ENCODE results near the gene PLD6.
"Not testable (repeated sequence)": the region's sequence is repeated elsewhere in the genome, so short reads cannot be mapped to it uniquely, and the experiment has no call there.

Gene PLD6

DNA sequence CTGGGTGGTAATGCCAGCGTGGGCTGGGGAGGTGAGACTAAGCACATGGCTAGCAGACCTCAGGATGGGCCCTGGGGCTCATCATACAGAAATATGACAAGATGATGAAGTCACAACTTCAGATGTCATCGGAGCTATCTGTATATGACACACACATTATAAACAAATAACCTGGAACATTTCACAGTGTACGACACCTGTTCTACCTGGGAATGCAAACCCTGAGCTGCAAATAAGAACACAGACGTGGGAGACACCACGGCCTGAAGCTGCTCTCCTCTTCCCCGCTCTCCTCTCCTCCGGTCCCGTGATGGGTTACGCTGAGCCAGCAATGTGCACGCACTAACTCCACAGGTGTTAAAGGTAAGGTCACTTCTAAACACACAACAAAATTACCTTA lies 4.9 kb downstream of the PLD6 start:
- no peak for DNase-seq (ENCODE audit: low read depth in 2 of 2)

DNA sequence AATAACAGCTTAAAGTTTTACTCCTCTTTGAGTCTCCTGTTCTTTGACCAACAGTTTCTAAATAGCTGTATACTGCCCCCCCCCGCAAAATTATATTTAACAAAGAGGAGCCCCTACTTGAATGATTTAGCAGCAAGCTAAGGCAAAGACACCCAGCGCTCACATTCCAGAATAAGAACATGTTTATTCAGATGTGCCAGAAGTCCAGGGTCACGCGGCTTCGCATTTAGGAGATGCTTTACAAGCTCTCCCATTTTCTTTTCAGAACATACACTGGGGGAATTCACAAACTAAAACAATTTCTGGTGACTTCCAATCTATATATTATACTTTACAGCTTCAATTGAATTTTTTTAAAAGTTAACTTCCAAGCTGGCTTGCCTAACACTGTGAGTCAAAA lies 5.3 kb downstream of the PLD6 start:
- no peak for DNase-seq (ENCODE audit: low read depth in 2 of 2)

DNA sequence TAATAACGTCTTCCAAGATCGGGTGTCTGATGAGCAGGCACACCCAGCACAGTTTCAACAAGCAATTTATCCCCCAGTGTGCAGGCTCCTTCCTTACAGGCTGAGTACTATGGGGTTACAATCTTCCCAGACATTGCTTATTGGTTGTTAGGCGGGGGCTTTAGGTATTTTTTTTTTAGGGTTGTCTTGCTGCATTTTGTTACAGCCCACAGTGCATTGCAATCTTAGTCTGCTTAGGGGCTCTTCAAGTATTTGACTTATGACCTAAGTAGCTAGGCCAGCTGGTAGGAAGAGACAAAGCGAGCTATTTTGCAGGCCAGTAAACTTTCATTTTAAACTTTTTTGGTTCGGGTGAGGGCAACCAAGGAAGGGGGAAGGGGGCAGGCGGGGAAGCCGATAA lies 5.8 kb downstream of the PLD6 start:
- DNase-seq (ENCODE audit: low read depth in 2 of 2) = no peak

DNA sequence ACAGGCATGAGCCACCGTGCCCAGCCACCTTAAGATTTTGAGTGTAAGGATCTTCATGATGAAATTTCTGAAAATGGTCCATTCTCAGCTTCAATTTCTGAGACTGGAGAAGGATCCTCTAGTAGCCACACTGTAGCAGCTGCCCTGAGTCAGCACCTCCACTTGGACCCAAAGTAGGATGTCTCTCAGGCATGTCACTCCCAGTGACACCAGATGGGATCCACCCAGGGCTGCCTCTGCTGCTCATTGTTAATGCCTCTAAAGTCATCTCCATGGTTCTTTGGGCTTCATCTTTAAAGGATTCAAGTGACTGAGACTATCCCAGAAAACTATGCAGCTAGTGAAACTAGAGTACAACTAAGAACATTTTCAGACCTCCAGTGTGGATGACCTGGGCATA lies 7.9 kb downstream of the PLD6 start:
- no peak for DNase-seq (ENCODE audit: low read depth in 2 of 2)

DNA sequence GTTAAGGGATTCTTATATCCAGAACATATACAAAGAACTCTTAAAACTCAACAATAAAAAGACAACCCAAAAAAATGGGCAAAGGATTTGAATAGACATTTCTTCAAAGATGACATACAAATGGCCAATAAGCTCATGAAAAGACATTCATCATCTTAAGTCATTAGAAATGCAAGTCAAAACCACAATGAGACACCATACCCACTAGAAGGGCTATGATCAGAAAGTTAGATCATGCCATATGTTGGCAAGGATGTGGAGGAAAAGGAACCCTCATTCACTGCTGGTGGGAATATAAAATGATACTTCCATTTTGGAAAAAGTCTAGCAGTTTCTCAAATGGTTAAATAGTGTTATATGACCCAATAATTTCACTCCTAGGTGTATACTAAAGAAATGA lies 9.4 kb downstream of the PLD6 start:
- DNase-seq (ENCODE audit: low read depth in 2 of 2) = no peak

DNA sequence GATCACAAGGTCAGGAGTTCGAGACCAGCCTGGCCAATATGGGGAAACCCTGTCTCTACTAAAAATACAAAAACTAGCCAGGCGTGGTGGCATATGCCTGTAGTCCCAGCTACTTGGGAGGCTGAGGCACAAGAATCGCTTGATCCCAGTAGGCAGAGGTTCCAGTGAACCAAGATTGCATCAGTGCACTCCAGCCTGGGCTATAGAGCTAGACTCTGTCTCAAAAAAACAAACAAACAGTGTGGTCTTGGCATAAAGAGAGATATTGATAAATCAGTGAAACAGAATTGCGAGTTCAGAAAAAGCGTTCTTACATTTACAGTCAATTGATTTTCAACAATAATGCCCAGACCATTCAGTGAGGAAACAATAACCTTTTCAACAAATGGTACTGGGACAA lies 10.7 kb downstream of the PLD6 start:
- not testable (repeated sequence) for DNase-seq (ENCODE audit: low read depth in 2 of 2)

DNA sequence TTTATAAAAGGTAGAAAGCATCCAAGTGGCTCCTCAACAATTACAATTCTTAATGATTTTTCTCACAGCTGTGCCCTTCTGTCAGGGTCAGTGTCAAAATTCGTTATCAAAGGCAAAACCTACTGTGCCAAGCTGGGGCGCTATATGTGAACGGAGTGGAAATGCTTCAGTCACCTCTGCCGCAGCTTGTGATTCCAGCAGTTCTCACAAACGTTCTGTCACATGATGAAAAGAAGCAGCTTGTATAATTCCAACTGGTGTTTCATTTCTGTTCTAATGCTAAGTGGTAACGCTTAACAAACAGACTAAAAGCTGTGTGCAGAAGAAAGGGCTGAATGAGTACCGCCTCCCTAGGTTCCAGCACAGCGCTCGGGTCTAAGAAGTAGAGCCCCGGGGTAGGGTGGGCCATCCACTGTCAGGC lies 14.2 kb downstream of the PLD6 start:
- no peak for DNase-seq (ENCODE audit: low read depth in 2 of 2)

DNA sequence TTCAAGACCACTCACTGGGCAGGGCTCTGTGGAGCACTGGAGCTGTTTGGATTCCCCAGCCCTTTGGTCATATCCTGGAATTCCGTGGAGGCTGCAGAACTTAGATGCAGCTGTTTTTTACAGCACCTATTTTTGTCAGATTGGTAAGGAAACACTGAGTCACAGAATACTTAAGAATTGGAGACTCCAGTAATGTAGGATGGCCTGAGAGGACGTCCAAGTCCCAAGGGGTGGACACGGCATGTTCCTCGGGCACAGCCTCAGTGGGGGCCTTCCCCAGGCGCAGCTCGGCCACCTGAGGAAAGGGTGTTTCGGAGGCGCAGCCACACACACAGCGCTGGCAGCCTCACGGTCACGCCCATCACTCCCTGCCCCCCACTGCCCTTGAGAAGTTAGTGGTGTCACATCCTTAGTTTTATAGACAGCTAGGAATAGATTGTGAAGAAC lies 14.8 kb downstream of the PLD6 start:
- DNase-seq (ENCODE audit: low read depth in 2 of 2) = no peak

DNA sequence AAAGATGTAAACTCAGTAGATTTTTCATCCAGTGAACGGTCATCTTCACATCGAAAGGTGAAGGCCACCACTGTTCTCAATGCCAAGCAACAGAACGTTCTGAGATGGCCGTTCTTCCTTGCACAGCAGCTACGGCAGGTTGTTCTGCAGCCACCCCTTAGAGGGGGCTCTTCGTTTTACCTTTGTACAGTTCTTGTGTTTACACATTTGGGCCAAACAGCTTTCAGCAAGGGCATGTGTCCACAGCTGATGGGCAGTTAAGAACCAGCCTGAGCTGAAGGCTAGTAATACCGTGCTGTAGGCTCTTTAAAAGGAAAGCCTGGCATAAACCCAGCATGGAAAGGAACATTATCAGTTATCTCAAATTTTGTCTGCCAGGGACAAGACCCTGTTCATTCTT lies 15.9 kb downstream of the PLD6 start:
- no peak for DNase-seq (ENCODE audit: low read depth in 2 of 2)

DNA sequence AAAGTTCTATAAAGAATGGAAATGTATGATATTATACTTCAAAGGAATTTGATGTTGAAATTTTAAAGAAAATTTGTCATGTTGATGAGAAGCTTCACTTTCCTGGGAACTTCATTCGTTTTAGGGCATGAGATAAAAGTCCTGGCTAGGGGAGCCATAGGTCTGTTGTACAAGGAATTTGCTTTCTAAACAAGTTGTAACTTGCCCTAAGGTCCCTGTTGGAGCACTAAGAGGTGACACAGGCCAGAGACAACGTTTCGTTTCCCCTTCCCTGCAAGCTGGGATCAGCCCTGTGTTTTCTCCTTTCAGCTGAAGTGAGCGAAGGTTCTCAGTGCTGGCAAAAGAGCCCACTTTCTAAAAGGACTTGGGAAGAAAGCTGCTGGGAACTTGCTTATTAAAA lies 16.6 kb downstream of the PLD6 start:
- DNase-seq (ENCODE audit: low read depth in 2 of 2) = no peak

DNA sequence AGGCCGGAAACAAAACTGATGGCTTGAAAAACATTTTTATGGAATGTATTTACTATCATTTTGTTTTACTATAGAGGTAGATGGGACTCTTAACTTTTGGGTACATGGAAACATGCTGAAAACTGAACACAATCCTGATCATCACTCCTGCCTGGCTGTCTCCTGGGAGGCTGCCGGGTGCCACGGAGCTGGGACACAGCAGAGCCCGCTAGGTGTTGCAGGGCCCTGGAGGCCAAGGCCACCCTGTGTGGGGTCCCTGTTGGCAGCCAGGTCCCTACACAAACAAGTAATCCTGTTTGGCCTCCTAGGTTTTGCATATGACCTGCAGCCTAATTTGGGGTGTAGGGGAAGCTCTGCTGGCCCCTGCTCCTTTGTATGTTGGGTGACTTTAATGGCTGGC lies 17.5 kb downstream of the PLD6 start:
- DNase-seq (ENCODE audit: low read depth in 2 of 2) = no peak

DNA sequence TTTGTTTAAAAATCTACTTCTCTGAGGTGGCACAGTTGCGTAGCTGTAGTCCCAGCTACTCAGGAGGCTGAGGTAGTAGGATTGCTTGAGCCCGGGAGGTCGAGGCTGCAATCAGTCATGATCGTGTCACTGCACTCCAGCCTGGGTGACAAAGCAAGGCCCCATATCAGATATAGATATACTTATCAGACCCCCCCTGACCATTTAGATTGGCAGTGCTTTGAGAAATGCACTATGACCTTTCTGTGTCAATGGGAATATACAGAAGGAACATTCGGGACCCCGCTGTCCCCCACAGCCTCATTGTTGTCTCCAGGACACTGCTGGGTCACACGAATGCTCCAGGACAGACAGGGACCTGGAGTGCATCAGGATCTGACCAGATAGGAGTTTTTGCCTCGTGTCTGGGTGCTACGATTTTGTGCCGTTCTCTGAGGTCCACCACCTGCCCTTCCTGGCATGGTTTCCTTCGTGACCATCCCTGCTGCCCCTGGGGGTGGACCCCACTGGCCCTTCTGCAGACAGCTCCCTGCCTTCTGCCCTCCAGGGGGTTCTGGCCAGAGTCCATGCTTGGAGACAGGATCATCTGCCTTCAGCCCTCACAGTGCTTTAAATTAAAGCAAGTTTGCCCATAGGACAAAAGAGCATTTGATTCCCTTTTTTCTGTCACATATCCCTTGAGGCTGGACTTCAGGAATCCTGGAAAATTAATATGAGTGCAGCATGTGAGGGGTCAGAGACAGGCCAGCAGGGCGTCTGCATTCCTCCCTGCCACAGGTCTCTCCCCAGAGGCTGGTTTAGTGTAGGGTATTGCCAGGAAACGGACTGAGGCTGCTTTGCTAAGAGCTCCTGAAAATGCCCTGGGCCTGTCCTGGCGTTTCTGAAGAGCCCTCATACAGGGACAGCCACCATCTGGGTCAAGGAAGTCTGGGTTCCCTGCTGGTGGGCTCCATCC lies 19.3 kb downstream of the PLD6 start:
- DNase-seq (ENCODE audit: low read depth in 2 of 2) = no peak

DNA sequence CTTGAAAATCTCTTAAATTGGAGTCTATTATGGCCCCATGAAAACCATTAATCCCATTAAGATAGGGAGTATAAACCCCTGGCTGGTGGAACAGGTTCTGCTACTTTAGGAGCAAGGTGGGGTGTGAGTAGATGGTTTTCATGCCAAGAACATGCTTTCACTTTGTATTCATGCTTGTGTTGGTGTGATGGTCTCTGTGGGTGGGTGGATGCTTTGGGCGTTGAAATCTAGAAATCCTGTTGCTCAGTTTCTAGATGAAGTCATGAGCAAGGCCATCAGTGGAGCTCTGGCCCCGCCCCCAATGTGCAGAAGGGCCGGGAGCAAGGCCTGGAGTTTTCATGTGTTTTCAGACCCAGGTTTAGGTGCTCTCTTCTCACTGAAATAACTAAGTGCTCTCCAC lies 20.1 kb downstream of the PLD6 start:
- peak; percentile 36 to 60 for DNase-seq (ENCODE audit: low read depth in 2 of 2)

DNA sequence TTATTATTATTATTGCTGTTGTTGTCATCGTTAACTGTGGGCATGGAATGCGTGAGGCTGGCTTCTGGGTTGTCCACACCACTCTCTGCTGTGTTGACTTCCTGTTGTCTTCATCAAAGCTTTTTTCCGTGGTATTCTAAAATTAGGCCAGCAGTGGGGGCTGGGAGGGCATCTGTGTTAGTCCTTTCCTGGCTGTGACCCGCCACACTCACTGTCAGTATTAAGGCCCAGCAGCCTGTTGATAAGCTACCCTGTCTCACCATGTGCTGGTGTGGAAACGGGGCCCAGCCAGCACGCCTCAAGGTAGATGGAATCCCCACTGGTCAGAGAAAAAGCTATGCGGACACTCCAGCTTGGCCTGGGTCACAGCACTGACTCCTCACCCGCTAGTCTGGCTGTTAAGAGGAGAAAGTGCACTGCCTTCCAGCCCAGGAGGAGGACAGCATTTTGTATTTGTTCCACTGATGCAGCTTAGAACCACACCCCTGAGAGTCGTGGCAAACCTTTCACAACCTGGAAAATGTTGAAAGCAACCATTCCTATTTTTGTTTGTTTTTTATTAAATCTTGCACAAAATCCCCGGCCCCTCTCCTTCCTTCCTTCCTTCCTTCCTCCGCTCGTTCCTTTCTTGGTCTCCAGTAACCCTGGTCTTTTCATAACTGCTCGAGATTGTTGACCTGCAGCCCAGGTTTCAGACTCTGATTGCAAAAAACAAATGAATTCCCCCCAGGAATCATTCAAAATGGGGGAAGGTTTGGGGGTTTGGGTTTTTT lies 21.0 kb downstream of the PLD6 start:
- DNase-seq (ENCODE audit: low read depth in 2 of 2) = not testable (repeated sequence)

DNA sequence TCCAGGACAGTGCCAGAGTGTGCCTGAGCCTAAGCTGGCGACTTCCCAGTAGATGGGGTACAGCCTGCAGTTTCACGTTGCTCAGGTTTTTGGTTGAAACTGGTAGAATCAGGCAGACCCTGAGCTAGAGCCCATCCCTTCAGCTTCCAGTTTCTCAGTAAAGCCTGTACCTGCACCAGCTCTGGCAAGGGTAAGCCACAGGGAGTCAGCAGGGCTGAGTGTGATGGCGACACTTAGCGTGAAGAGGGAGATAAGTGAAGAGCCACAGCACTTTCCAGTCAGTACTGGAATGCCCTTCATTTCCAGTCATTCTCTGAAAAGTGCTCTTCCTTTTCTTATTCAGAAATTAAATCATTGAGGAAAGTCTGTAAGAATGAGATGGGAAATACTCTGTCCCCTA lies 22.4 kb downstream of the PLD6 start:
- DNase-seq (ENCODE audit: low read depth in 2 of 2) = no peak

DNA sequence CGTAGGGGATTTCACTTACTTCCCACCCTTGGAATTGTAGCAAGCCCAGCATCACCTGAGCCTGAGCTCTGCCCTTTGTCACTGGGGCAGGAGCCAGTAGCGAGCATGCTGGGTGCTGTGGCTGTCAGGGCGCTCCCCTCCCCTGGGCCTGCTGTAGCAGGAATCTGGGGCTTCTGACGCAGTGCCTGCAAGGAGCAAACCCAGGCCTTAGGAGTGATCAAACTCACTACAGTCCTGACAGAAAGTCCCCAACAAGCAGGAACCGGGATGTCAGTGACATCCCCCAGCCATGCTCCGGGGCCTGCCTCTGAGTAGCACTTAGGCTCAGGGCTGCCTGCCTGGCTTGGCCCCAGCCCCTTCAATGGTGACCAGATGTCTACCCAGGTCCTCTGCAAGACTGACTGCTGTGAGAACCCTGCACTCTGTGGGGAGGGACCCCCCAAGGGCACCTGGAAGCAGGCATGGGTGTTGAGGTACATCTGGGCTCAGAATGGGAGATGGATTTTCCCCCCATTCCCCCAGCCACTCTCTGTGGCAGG lies 23.5 kb downstream of the PLD6 start:
- no peak for DNase-seq (ENCODE audit: low read depth in 2 of 2)

DNA sequence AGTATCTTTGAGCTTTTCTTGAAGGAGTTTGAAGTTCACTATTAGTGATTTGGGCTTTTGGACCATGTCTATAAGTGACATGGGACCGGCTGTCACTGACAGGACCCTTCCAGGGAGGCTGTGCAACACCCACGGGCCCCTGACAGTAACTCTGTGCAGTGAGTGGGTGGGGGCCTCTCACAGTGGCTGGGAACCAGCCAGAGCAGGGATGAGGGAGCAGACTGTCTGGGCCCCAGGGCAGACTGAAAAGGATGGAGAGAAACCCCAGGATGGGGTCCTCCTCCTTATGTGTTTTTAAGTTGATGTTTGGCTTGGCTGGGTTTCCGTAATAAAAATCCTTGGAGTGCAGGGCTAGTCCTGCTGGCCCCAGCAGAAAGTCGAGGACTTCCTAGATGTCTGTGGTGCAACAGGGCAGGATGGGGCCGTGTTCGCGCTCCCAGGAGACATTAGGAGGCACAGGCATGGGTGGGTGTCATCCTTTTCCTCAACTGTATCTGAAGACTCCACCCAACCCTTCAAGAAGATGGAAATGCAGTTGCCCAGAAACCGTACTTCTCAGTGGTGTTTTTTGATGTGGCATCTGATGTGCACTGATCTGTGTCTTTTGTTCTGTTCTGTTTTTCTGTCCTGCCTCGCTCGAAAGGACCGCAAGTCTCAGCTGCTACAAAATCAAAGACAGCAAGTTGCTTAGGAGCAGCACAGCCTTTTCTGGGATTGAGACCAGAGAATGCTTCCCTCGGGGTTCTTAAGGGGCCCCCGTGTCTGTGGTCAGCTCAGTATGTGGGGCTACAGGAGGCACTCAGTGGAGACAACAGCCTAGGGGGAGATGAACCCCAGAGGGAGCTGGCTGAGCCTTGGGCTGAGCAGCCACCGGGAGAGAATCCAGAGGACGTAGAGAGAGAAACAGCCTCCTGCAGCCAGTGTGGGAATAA lies 24.2 kb downstream of the PLD6 start:
- no peak for DNase-seq (ENCODE audit: low read depth in 2 of 2)

DNA sequence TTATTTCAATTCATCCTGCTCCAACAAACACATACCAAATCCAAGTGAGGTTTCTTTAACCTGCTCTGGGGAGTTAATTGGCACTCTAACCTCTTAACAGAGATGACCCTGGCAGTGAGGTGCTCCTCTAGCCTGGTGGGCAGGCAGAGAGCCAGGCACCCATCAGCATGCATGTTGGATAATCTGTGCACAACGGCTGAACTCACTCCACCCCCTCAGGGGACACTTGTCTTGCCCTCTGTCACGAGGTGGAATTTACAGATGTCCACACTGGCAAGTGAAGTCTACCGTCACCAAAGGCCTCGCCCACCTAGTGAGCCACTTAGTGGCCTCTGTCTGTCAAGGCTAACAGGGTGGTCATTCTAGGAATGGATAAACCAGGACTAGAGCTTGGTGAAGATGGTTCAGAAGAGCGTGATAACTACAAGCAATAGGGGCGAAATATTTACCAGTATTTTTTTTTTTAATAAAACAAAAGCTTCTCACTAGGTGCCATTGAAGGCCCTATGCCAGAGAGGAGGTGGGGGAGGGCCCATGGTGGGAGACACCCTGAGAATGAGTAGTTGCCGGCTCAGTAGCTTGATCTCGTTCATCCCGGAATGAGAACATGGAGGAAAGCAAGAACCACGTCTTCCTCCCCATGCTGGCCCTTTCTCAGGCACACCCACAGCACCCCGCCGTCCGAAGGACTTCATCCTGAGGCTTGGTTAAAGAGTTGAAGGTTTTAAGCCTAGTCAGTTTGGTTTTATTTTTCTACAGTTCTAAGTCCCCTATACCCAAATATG lies 25.2 kb downstream of the PLD6 start:
- no peak for DNase-seq (ENCODE audit: low read depth in 2 of 2)

DNA sequence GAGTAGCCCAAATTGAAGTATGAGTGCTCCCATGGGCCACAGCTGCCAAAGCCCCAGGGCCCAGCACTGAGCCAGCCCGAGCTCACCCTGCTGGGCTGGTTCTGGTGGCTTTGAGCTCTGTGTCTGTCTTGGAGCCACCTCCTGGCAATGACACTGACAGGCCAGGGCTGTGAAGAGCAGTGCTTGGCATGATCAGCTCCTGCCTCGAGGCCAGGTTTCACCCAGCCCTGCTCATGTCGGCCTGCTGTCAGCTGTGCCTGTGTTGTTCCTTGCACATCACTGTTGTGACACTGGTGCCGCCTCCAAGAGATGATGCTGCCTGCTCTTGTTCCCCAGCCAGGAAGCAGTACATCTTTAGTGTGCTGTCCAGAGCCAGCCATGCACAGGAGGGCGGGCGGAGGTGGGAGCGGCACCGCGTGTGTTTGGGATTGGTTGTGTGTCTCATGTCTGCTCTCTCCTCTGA lies 26.0 kb downstream of the PLD6 start:
- DNase-seq (ENCODE audit: low read depth in 2 of 2) = no peak

DNA sequence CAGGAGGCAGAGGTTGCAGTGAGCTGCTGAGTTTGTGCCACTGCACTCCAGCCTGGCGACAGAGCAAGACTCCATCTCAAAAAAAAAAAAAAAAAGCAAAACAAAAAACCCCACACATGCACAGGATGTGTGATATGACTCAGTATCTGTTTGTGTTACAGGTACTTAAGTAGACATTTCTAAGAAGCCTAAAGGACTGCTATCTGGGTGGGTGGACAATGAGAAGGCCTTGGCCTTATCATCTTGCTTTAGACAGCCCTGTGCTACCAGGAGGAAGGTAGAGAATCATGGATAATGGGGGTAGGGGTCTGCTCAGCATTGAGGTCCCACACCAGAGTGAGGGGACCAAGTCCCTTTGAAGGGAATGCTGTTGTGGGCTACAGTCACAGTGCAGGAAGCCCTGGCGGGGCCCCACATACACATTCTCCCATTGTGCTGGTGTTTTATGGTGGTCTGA lies 26.7 kb downstream of the PLD6 start:
- no peak for DNase-seq (ENCODE audit: low read depth in 2 of 2)

DNA sequence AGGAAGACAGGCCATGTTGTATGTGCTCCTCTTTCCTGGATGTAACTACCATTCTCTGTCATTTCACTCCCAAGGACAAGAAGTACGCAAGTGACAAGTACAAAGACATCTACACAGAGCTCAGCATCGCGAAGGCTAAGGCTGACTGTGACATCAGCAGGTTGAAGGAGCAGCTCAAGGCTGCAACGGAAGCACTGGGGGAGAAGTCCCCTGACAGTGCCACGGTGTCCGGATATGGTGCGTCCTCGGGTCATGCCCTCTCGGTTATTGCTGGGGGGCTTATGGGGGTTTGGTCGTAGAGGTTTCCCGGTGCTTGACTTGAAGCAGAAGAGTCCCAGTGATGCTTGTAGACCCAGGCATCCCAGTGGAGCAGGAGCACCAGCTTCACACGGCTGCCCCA lies 29.0 kb downstream of the PLD6 start:
- no peak for DNase-seq (ENCODE audit: low read depth in 2 of 2)

Measured in stimulated activated CD4-positive, alpha-beta T cell treated with anti-CD3 and anti-CD28 coated beads, Interleukin-15, amount 100 ng/mL, for 48 hours (primary cell).